Astrocyte (in vitro differentiated cells and primary cell): ENCODE data around the gene FGF19. TPM values are rescaled to one million over a fixed set of nuclear protein-coding genes. Genes with fewer than 3 reads are reported as not detected.

Source experiments
- DNase-seq: peaks from one replicate; pipeline ENCODE4 v3.0.0-alpha.2; 2010; ENCODE audit warnings: low read depth
- FAIRE-seq: peaks from 2 replicates; lab custom pipeline; 2011; peaks lifted over from hg19 to GRCh38; lab: Jason Lieb, UNC
- H2AFZ ChIP-seq: 2 replicates; pipeline ENCODE4 v1.6.0; 2012; ENCODE audit warnings: low read depth, low read length, inconsistent platforms
- H3K27ac ChIP-seq: 2 replicates; pipeline ENCODE4 v1.5.1; 2011; ENCODE audit warnings: low read depth, low read length, inconsistent platforms
- H3K27me3 ChIP-seq: 2 replicates; pipeline ENCODE4 v1.6.0; 2011; ENCODE audit warnings: low read length, inconsistent platforms; ENCODE audit not compliant: insufficient read depth
- H3K36me3 ChIP-seq: 2 replicates; pipeline ENCODE4 v1.5.1; 2011; ENCODE audit warnings: low read length, inconsistent platforms; ENCODE audit not compliant: insufficient read depth
- H3K4me1 ChIP-seq: 2 replicates; pipeline ENCODE4 v1.5.1; 2011; ENCODE audit warnings: low read length, inconsistent platforms; ENCODE audit not compliant: insufficient read depth
- H3K4me2 ChIP-seq: 2 replicates; pipeline ENCODE4 v1.6.0; 2012; ENCODE audit warnings: low read length, inconsistent platforms
- H3K4me3 ChIP-seq: 2 replicates; pipeline ENCODE4 v1.5.1; 2011; ENCODE audit warnings: low read depth, mild to moderate bottlenecking, low read length, inconsistent platforms; ENCODE audit not compliant: insufficient read depth
- H3K79me2 ChIP-seq: 2 replicates; pipeline ENCODE4 v1.6.0; 2012; ENCODE audit warnings: mild to moderate bottlenecking, low read length, inconsistent platforms; ENCODE audit not compliant: insufficient read depth
- H3K9ac ChIP-seq: 2 replicates; pipeline ENCODE4 v1.6.0; 2012; ENCODE audit warnings: mild to moderate bottlenecking, low read length, inconsistent platforms
- H3K9me3 ChIP-seq: 2 replicates; pipeline ENCODE4 v1.5.1; 2012; ENCODE audit warnings: low read depth, mild to moderate bottlenecking, low read length, inconsistent platforms; ENCODE audit not compliant: insufficient read depth
- H4K20me1 ChIP-seq: 2 replicates; pipeline ENCODE4 v1.6.0; 2012; ENCODE audit warnings: low read length, inconsistent platforms; ENCODE audit not compliant: insufficient read depth
- H3K27ac Mint-ChIP-seq: one replicate; pipeline ENCODE4 v1.8.0; 2021; ENCODE audit warnings: mild to moderate bottlenecking, mixed read lengths; ENCODE audit not compliant: unreplicated experiment
- H3K27me3 Mint-ChIP-seq: one replicate; pipeline ENCODE4 v1.8.0; 2021; ENCODE audit warnings: low read depth, mixed read lengths; ENCODE audit not compliant: unreplicated experiment
- H3K36me3 Mint-ChIP-seq: one replicate; pipeline ENCODE4 v1.8.0; 2021; ENCODE audit warnings: low read depth, mixed read lengths; ENCODE audit not compliant: unreplicated experiment
- H3K4me1 Mint-ChIP-seq: one replicate; pipeline ENCODE4 v1.8.0; 2021; ENCODE audit warnings: low read depth, mixed read lengths; ENCODE audit not compliant: unreplicated experiment
- H3K4me3 Mint-ChIP-seq: one replicate; pipeline ENCODE4 v1.8.0; 2021; ENCODE audit warnings: mild to moderate bottlenecking, moderate library complexity, mixed read lengths; ENCODE audit not compliant: unreplicated experiment
- H3K9me3 Mint-ChIP-seq: one replicate; pipeline ENCODE4 v1.8.0; 2021; ENCODE audit warnings: mild to moderate bottlenecking, mixed read lengths; ENCODE audit not compliant: unreplicated experiment
- CTCF ChIP-seq: IDR thresholded peaks from 2 replicates; pipeline ENCODE4 v1.5.1; 2011; ENCODE audit warnings: low read depth, mild to moderate bottlenecking, inconsistent platforms, low read length, moderate library complexity; ENCODE audit not compliant: insufficient read depth
- EZH2 ChIP-seq: IDR thresholded peaks from 2 replicates; pipeline ENCODE4 v1.6.1; 2012; ENCODE audit warnings: mild to moderate bottlenecking, low read length, inconsistent platforms; ENCODE audit not compliant: insufficient read depth
- total RNA-seq: library from RNA; stranded (reverse); gene quantifications from 2 replicates; pipeline ENCODE4 v1.2.1, GENCODE V29; 2021

Gene FGF19
- total RNA-seq, 1 donor from 2014 or later = not detected

DNA sequence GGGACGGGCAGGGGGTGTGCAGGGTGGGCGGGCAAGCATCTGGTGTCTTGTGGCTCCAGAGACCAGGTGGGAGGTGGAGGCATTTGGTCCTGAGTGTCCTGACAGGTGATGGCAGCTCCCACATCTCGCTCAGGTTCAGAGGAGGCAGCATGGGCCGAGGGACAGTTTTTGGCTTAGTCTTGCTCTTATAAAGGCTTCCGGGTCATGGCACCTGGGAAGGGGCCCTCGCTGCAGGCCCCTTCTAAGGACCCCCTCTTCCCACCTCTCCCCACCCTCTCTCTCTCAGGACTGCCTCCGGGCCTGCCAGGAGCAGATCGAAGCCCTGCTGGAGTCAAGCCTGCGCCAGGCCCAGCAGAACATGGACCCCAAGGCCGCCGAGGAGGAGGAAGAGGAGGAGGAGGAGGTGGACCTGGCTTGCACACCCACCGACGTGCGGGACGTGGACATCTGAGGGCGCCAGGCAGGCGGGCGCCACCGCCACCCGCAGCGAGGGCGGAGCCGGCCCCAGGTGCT lies 52.9 kb downstream of the FGF19 start:
- Mint-ChIP-seq H3K9me3 (no peaks in the 10 kb centered on the region), H3K27ac (no peak overlapping the region), H3K27me3 (no peaks in the 10 kb centered on the region), H3K4me3 (no peak overlapping the region), H3K36me3 (peaks cover 17% of the 10 kb centered on the region), H3K4me1 (no peaks in the 10 kb centered on the region)
- no peak overlapping the region for H3K9ac ChIP-seq
- H3K4me3 ChIP-seq = no peak overlapping the region
- no peak for TF ChIP-seq EZH2
- DNase-seq (no peak), FAIRE-seq (no peak)
- H3K4me2 ChIP-seq = no peak overlapping the region
- H3K79me2 ChIP-seq = peaks cover 50% of the 10 kb centered on the region
- peaks cover 12% of the 10 kb centered on the region for H3K4me1 ChIP-seq
- H3K27me3 ChIP-seq = no peaks in the 10 kb centered on the region
- peaks cover 91% of the 10 kb centered on the region for H4K20me1 ChIP-seq
- no peak overlapping the region for H3K27ac ChIP-seq
- H2AFZ ChIP-seq = no peak overlapping the region
- peaks cover 57% of the 10 kb centered on the region for H3K36me3 ChIP-seq
- no peaks in the 10 kb centered on the region for H3K9me3 ChIP-seq

GRCh38 chr11:69650081-69650831 lies 53.6 kb downstream of the FGF19 start:
- no peak overlapping the region for H3K4me3 Mint-ChIP-seq

DNA sequence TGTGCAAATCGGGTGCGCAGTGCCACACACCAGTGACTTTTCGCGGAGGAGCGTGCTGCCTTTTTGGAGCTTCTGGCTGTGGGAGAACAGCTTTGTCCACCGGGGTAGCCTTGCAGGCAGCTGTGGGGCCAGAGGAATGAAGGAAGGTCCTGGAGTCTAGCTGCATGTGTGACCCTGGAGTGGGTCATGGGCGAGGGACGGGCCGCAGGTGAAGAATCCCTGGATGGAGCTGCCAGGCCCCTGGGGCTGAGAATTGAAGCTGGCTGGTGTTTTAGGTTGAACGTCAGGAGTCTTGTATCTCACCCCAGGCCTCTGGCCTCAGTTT lies 54.3 kb downstream of the FGF19 start:
- no peaks in the 10 kb centered on the region for H3K27me3 ChIP-seq
- FAIRE-seq = no peak
- H4K20me1 ChIP-seq = peaks cover 96% of the 10 kb centered on the region
- H3K4me3 ChIP-seq = no peak overlapping the region
- Mint-ChIP-seq H3K4me3 (no peak overlapping the region), H3K27ac (no peak overlapping the region), H3K36me3 (peaks cover 17% of the 10 kb centered on the region), H3K27me3 (no peaks in the 10 kb centered on the region), H3K9me3 (no peaks in the 10 kb centered on the region), H3K4me1 (no peaks in the 10 kb centered on the region)
- peak overlapping the region; percentile 13 for H3K9ac ChIP-seq
- TF ChIP-seq CTCF (no peak), EZH2 (no peak)
- H2AFZ ChIP-seq = no peak overlapping the region
- H3K36me3 ChIP-seq = peaks cover 68% of the 10 kb centered on the region
- no peaks in the 10 kb centered on the region for H3K9me3 ChIP-seq
- DNase-seq = no peak
- no peak overlapping the region for H3K27ac ChIP-seq
- peaks cover 63% of the 10 kb centered on the region for H3K79me2 ChIP-seq
- no peak overlapping the region for H3K4me2 ChIP-seq
- H3K4me1 ChIP-seq = peaks cover 25% of the 10 kb centered on the region

More at GRCh38 chr11:69650081-69650831, 53.6 kb downstream of the FGF19 start:
- H3K9ac ChIP-seq = no peak overlapping the region
- H2AFZ ChIP-seq = no peak overlapping the region
- no peak for TF ChIP-seq CTCF
- no peak for TF ChIP-seq EZH2
- no peaks in the 10 kb centered on the region for H3K4me1 Mint-ChIP-seq
- H3K4me1 ChIP-seq = peaks cover 19% of the 10 kb centered on the region
- FAIRE-seq = no peak
- H3K36me3 Mint-ChIP-seq = peaks cover 17% of the 10 kb centered on the region
- H3K27ac ChIP-seq = no peak overlapping the region
- no peak overlapping the region for H3K4me3 ChIP-seq
- H3K4me2 ChIP-seq = no peak overlapping the region
- H3K27me3 Mint-ChIP-seq = no peaks in the 10 kb centered on the region
- H3K36me3 ChIP-seq = peaks cover 61% of the 10 kb centered on the region
- H3K9me3 ChIP-seq = no peaks in the 10 kb centered on the region
- H3K27ac Mint-ChIP-seq = no peak overlapping the region
- DNase-seq = no peak
- no peaks in the 10 kb centered on the region for H3K27me3 ChIP-seq
- H4K20me1 ChIP-seq = peaks cover 96% of the 10 kb centered on the region
- H3K9me3 Mint-ChIP-seq = no peaks in the 10 kb centered on the region
- peaks cover 56% of the 10 kb centered on the region for H3K79me2 ChIP-seq
